ENCODE data around the gene PDE4D.

The PDE4D gene

DNA sequence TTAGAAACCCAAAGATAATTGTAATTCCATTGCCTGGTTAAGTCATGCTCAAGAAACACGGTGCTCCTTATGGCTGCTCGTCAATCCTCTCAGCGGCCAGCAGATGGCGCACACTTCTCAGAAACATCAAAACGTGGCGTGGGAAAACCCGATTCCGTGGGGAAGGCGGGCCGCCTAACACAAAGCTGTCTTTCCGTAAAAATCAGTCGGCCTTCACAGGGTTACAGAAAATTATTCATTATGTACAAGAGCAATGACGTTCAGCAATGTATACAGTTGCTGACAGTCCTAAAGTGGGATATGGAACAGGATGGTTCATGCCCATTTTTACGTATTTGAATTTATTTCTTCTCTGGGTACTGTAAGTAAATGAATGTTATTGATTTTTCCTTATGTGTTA lies 83.5 kb downstream of the PDE4D start:
- no peak for DNase-seq (ENCODE audit: low spot score)
- H3K27ac ChIP-seq: no peak overlapping the region
- peak overlapping the region; percentile 49 for H3K4me3 ChIP-seq
- TF ChIP-seq, protein P1, sequence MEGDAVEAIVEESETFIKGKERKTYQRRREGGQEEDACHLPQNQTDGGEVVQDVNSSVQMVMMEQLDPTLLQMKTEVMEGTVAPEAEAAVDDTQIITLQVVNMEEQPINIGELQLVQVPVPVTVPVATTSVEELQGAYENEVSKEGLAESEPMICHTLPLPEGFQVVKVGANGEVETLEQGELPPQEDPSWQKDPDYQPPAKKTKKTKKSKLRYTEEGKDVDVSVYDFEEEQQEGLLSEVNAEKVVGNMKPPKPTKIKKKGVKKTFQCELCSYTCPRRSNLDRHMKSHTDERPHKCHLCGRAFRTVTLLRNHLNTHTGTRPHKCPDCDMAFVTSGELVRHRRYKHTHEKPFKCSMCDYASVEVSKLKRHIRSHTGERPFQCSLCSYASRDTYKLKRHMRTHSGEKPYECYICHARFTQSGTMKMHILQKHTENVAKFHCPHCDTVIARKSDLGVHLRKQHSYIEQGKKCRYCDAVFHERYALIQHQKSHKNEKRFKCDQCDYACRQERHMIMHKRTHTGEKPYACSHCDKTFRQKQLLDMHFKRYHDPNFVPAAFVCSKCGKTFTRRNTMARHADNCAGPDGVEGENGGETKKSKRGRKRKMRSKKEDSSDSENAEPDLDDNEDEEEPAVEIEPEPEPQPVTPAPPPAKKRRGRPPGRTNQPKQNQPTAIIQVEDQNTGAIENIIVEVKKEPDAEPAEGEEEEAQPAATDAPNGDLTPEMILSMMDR (IDR thresholded peaks at IDR 0.05): peak; percentile 80

DNA sequence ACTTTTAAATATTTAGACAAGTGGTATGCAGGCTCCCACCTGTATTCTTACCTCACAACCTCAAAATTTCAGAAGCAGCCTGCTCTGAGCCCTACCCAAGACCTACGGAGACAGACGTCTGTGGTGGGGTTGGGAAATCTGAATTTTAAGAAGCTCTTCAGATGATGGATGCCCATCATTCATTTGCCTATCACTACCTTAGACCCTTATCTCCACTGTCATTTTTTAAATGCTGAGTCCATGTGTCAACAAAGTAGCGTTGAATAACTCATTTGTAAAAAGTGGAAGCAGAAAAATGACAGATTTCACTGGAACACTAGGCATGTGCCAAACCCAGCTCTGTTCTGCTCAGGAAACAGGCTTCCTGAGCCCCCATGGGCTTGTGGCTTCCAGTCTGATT lies 85.7 kb downstream of the PDE4D start:
- no peak for DNase-seq (ENCODE audit: low spot score)
- Histone ChIP-seq H3K4me3 (no peak overlapping the region), H3K27ac (no peak overlapping the region)
- TF ChIP-seq, protein P1 (IDR thresholded peaks at IDR 0.05): no peak

DNA sequence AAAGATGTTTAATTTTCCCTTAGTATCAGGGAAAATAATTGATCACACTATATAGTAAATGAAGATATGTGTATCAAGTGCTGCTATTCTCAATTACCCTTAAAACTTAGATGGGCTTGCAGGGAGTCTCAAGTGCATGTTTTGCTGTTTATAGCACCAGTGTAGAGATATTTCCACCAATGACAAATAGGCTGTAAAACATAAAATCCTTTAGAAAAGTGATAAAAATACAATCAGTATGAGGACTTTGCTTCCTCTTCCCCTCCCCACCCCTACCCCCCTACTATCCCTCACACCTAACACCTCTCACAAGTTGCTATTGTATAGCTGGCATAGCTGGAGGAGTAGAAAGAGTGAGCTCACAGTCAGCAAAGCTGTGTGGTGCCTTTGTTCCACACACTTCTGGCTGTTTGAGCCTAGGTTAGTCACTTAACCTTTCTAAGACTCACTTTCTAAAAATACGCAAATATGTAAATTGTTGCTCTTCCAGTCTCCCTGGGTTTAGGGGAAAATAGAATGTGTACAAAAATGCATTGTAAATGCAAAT lies 93.1 kb downstream of the PDE4D start:
- DNase-seq (ENCODE audit: low spot score): no peak
- TF ChIP-seq, protein P1 (IDR thresholded peaks at IDR 0.05): no peak
- H3K4me3 ChIP-seq: no peak overlapping the region
- no peak overlapping the region for H3K27ac ChIP-seq

GRCh38 chr5:59799668-59800346 lies 93.7 kb downstream of the PDE4D start:
- TF ChIP-seq, protein P1 (IDR thresholded peaks at IDR 0.05): peak; percentile 50
- no peak for DNase-seq (ENCODE audit: low spot score)
- Histone ChIP-seq H3K4me3 (no peak overlapping the region), H3K27ac (no peak overlapping the region)

DNA sequence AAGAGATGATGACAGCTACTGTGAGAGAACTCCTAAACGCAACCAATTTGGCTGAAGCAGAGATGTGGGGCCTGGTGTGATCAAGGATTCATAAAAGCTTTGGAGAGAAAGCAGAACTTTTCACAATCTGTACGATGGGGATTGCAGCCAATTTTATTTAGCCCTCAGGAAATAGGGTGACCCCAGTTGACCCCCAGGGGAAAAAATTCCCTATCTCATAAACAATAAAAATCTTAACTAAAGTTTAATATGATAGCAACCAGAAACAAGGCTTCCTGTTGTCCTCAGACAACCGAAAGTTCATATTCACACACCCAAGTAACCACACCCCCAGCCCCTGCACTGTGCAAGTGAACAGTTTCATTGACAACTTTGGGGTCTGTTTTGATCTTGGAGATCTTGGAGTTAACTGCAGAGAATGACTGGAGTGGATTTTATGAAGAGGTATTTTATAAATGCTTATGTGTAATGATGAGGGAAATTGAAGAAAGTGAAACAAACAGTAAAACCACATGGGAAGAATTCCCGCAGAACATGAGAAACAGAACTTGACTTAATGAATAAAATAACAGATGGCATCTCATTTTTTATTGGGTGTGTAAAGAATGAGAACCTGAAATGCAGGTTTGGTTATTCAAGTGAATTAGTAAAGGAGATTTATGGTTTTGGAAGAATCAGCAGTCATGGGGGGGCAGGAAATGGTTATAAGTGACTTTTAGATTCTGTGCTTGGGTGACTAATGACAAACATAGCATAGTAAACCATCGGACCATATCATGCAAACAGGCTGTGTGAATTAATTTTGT lies 94.5 kb downstream of the PDE4D start:
- Histone ChIP-seq H3K27ac (no peak overlapping the region), H3K4me3 (no peak overlapping the region)
- DNase-seq (ENCODE audit: low spot score): no peak
- TF ChIP-seq, protein P1 (IDR thresholded peaks at IDR 0.05): no peak

DNA sequence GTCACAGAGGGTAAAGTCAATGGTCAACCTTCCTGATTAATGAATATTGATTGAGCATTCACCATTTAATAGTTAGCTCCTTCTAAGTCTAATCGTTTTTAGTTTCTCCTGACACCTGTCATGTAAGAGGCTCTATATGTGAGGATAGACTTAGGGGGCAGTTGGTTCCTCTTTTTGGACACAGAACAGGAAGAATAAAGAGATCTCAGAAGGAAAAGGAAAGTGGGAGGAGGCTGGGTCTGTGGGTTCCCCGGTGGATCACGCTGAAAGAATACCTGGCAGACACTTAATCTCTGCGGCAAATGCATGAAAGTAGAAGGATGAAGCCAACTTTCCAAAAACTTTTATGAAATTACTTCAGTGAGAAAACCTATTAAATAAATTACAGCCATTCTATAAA lies 98.4 kb downstream of the PDE4D start:
- Histone ChIP-seq H3K27ac (no peak overlapping the region), H3K4me3 (no peak overlapping the region)
- DNase-seq (ENCODE audit: low spot score): no peak
- TF ChIP-seq, protein P1 (IDR thresholded peaks at IDR 0.05): no peak
